CD4-positive, alpha-beta T cell (primary cell): ENCODE results near the gene FARS2. TPM values are rescaled to one million over a fixed set of nuclear protein-coding genes. Genes with fewer than 3 reads are reported as not detected.

Experiments used
- ATAC-seq: fragments of 200-7000 bp; cut with Tn5 transposase; one replicate; pipeline ENCODE4 v1.10.0; 2022; ENCODE audit warnings: mild to moderate bottlenecking; ENCODE audit not compliant: poor library complexity
- CTCF ChIA-PET: fragments of 350-600 bp; sonication (Branson Sonifier 250); formaldehyde crosslinking; loops from one replicate; lab custom pipeline; 2021; ENCODE audit warnings: antibody characterized with exemption, inconsistent platforms; lab: Charles Lee
- POLR2A ChIA-PET: fragments of 350-600 bp; sonication (Branson Sonifier 250); formaldehyde crosslinking; loops from one replicate; lab custom pipeline; 2021; ENCODE audit warnings: antibody characterized with exemption, inconsistent platforms; lab: Charles Lee
- DNase-seq, 14 experiments: peaks; one replicate each; pipeline ENCODE4 v3.0.0-alpha.2; 2013 to 2020; ENCODE audit warnings: mixed read lengths in 2 of 14
- H3K27ac ChIP-seq, 2 donors: one replicate each; pipeline versions ENCODE4 v1.5.1 to v1.7.0; 2013; ENCODE audit warnings: low read length in 2 of 2, low read depth in 1 of 2, mild to moderate bottlenecking in 1 of 2
- H3K27me3 ChIP-seq, 2 experiments: 1 replicate in 1 of 2; 2 replicates in 1 of 2; pipeline versions ENCODE4 v1.6.1 to v1.7.0; 2013; ENCODE audit warnings: low read length in 2 of 2, control low read depth in 1 of 2, mild to moderate bottlenecking in 1 of 2, moderate library complexity in 1 of 2; ENCODE audit not compliant: insufficient read depth in 2 of 2, control insufficient read depth in 1 of 2
- H3K36me3 ChIP-seq: one replicate; pipeline ENCODE4 v1.6.1; 2013; ENCODE audit warnings: low read length, control low read depth; ENCODE audit not compliant: insufficient read depth
- H3K4me1 ChIP-seq: one replicate; pipeline ENCODE4 v1.6.1; 2013; ENCODE audit warnings: low read length, control low read depth; ENCODE audit not compliant: insufficient read depth
- H3K4me3 ChIP-seq: one replicate; pipeline ENCODE4 v1.5.1; 2013; ENCODE audit warnings: mild to moderate bottlenecking, low read length, moderate library complexity
- H3K9me3 ChIP-seq, 2 experiments: 1 replicate in 1 of 2; 2 replicates in 1 of 2; pipeline versions ENCODE4 v1.6.1 to v1.7.0; 2013; ENCODE audit warnings: low read length in 2 of 2, mild to moderate bottlenecking in 2 of 2, control low read depth in 1 of 2, moderate library complexity in 1 of 2; ENCODE audit not compliant: control insufficient read depth in 1 of 2, insufficient read depth in 1 of 2
- H3K27ac Mint-ChIP-seq: one replicate; pipeline ENCODE4 v1.8.0; 2020; ENCODE audit warnings: mixed read lengths
- H3K27me3 Mint-ChIP-seq: one replicate; pipeline ENCODE4 v1.8.0; 2021; ENCODE audit warnings: mixed read lengths
- H3K36me3 Mint-ChIP-seq: one replicate; pipeline ENCODE4 v1.8.0; 2021; ENCODE audit warnings: low read depth, mixed read lengths
- H3K4me1 Mint-ChIP-seq: one replicate; pipeline ENCODE4 v1.8.0; 2021; ENCODE audit warnings: low read depth, mixed read lengths
- H3K4me3 Mint-ChIP-seq: one replicate; pipeline ENCODE4 v1.8.0; 2020; ENCODE audit warnings: mild to moderate bottlenecking, mixed read lengths
- H3K9me3 Mint-ChIP-seq: one replicate; pipeline ENCODE4 v1.8.0; 2020; ENCODE audit warnings: mixed read lengths
- CTCF ChIP-seq: fragments of 200-600 bp; IDR thresholded peaks from one replicate; pipeline ENCODE4 v1.8.0; 2022; ENCODE audit warnings: antibody characterized with exemption, mild to moderate bottlenecking
- intact Hi-C, 2 experiments: fragments of 100-400 bp; cut with DNase I in 1 of 2; cut with micrococcal nuclease in 1 of 2; formaldehyde crosslinking; loops; one replicate each; pipeline versions ENCODE4 v1.15.1 to v1.9.0; 2023 to 2025; cut with DNase I, micrococcal nuclease
- total RNA-seq, 174 experiments: library from RNA in 2 of 174; stranded (reverse) in 2 of 174; gene quantifications; one replicate each; pipeline ENCODE4 v1.2.3 and lab custom pipeline; 2021 to 2026

The FARS2 gene
- total RNA-seq, 2 experiments from 2014 or later: 12.6 to 12.8 TPM

- POLR2A ChIA-PET: interaction anchor here (0.6 to 1.2 kb wide), 7 partner anchors 12 to 1894 kb away, joined by 3 to 4 read pairs (median 3); partner anchors contain the start of genes FARS2 and LYRM4
- no peak overlapping the region for H3K4me3 ChIP-seq
- peak; percentile 48 for ATAC-seq
- peaks cover 0 to 3% of the 10 kb centered on the region in 2 experiments for H3K9me3 ChIP-seq
- no peaks in the 10 kb centered on the region for H3K27me3 ChIP-seq
- intact Hi-C loops: no loop called here
- Mint-ChIP-seq H3K9me3 (no peaks in the 10 kb centered on the region), H3K27me3 (no peaks in the 10 kb centered on the region), H3K4me3 (peak overlapping the region; percentile 11), H3K4me1 (peaks cover 38% of the 10 kb centered on the region), H3K36me3 (peaks cover 4% of the 10 kb centered on the region), H3K27ac (peak overlapping the region; percentile 73)
- CTCF ChIA-PET: no interaction called here
- TF ChIP-seq CTCF: no peak
- peak in 2 of 14 experiments; percentile 22 to 57 for DNase-seq
- H3K36me3 ChIP-seq: no peaks in the 10 kb centered on the region
- peaks cover 14% of the 10 kb centered on the region for H3K4me1 ChIP-seq
- no peak overlapping the region for H3K27ac ChIP-seq
These were observed 245.9 kb downstream of the FARS2 start for GRCh38 chr6:5507131-5507681.

GRCh38 chr6:5509106-5509505, 247.8 kb downstream of the FARS2 start:
- Histone ChIP-seq H3K36me3 (no peaks in the 10 kb centered on the region), H3K4me1 (peaks cover 14% of the 10 kb centered on the region), H3K9me3 (peaks cover 0 to 3% of the 10 kb centered on the region in 2 experiments), H3K4me3 (no peak overlapping the region), H3K27me3 (no peaks in the 10 kb centered on the region), H3K27ac (no peak overlapping the region)
- DNase-seq (no peak), ATAC-seq (no peak)
- no peaks in the 10 kb centered on the region for H3K9me3 Mint-ChIP-seq
- H3K4me1 Mint-ChIP-seq: peaks cover 38% of the 10 kb centered on the region
- H3K27ac Mint-ChIP-seq: no peak overlapping the region
- CTCF ChIA-PET: no interaction called here
- POLR2A ChIA-PET: no interaction called here
- TF ChIP-seq CTCF: no peak
- intact Hi-C loops: no loop called here
- no peak overlapping the region for H3K4me3 Mint-ChIP-seq
- no peaks in the 10 kb centered on the region for H3K36me3 Mint-ChIP-seq
- H3K27me3 Mint-ChIP-seq: no peaks in the 10 kb centered on the region

GRCh38 chr6:5510331-5511133, 249.2 kb downstream of the FARS2 start:
- no peaks in the 10 kb centered on the region for H3K27me3 ChIP-seq
- intact Hi-C loops: no loop called here
- peaks cover 33% of the 10 kb centered on the region for H3K4me1 Mint-ChIP-seq
- no peaks in the 10 kb centered on the region for H3K36me3 ChIP-seq
- ChIA-PET POLR2A (no interaction called here), CTCF (no interaction called here)
- H3K27me3 Mint-ChIP-seq: no peaks in the 10 kb centered on the region
- peaks cover 14% of the 10 kb centered on the region for H3K4me1 ChIP-seq
- H3K4me3 ChIP-seq: no peak overlapping the region
- H3K9me3 ChIP-seq: peaks cover 0 to 3% of the 10 kb centered on the region in 2 experiments
- DNase-seq (no peak), ATAC-seq (no peak)
- H3K4me3 Mint-ChIP-seq: no peak overlapping the region
- no peak for TF ChIP-seq CTCF
- H3K27ac ChIP-seq: no peak overlapping the region
- no peaks in the 10 kb centered on the region for H3K9me3 Mint-ChIP-seq
- no peaks in the 10 kb centered on the region for H3K36me3 Mint-ChIP-seq
- no peak overlapping the region for H3K27ac Mint-ChIP-seq
